ENCODE data around the gene ANKRD6. TPM values are rescaled to one million over a fixed set of nuclear protein-coding genes. Genes with fewer than 3 reads are reported as not detected.

The ANKRD6 gene
- total RNA-seq, 2 experiments from 2014 or later, result 3.3 to 4.8 TPM

- no peak overlapping the region for H3K4me3 Mint-ChIP-seq
- ChIA-PET POLR2A (no interaction called here), CTCF (interaction anchor here (0.6 kb wide), 1 partner anchor 40 kb away, joined by 3 read pairs; no protein-coding TSS in a partner anchor)
- no peaks in the 10 kb centered on the region for H3K4me1 Mint-ChIP-seq
- no peak for DNase-seq
- peaks cover 3% of the 10 kb centered on the region for H3K27me3 Mint-ChIP-seq
- H3K27ac Mint-ChIP-seq, result no peak overlapping the region
- no peaks in the 10 kb centered on the region for H3K9me3 Mint-ChIP-seq
- no peaks in the 10 kb centered on the region for H3K36me3 Mint-ChIP-seq (ENCODE audit: low read depth)
These were observed 74.0 kb downstream of the ANKRD6 start for GRCh38 chr6:89506716-89507617.

DNA sequence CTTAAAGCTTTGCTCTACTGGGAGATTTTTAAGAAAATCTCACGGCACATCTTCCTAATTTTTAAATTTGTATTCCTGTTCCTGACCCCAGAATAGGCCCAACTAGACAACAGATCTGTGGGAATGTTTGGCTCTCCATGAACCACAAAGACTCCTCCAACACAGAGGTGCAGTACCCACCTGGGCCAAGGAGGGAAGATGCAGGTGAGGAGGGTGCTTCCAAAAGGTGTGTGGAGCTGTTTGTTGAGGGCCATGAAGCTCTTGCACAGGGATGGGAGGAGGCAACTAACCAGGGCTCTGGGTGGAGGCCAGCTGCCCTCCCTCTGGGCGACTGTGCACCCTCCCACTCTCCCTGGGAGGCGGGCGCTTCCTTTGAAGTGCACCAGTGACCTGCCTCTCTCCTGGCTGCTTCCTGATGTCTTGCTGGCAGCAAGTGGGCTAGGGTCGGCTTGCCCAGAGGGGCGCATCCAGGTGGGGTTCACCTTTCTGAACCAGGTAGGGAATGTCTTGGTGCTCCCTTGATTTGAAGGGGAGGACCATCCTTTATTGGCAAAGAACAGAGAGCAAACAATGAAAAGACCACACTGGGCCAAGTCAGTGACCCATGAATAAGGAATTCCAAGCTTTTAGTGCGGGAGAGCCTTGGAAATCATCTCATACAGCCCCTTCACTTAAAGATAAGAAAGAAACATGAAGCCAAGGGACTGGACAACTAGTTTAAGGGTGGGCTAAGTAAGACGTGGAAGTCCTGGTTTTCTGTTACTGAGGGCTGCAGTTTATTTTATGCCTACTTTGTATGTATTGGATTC is 76.0 kb downstream of the ANKRD6 start:
- Mint-ChIP-seq H3K27ac (no peak overlapping the region), H3K9me3 (no peaks in the 10 kb centered on the region), H3K4me3 (no peak overlapping the region), H3K4me1 (no peaks in the 10 kb centered on the region), H3K36me3 (ENCODE audit: low read depth) (no peaks in the 10 kb centered on the region), H3K27me3 (peaks cover 3% of the 10 kb centered on the region)
- ChIA-PET CTCF (no interaction called here), POLR2A (no interaction called here)
- no peak for DNase-seq

DNA sequence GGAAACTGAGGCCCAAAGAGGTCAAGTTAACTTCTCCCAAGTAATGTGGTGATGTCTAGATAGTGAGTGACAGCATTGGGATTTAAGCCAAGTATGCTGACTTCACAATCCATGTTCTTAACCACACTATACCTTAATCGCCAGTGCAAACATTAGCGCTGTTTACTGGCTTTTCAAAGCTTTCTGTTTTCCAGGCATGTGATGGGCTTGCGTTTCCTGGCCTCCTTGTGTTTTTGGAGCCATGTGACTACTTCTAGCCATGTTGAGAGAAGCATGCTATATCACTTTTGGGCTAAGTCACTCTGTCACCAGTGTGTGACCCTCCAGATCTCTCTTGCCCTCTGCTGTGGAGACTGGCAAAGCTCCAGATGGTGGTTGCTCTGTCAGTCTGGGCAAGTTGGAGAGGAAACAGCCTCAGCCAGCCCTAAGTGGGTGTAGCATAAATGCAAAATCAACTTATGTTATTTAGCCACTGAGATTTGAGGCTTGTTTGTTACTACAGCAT is 76.9 kb downstream of the ANKRD6 start:
- Mint-ChIP-seq H3K4me1 (no peaks in the 10 kb centered on the region), H3K27ac (no peak overlapping the region), H3K4me3 (no peak overlapping the region), H3K9me3 (no peaks in the 10 kb centered on the region), H3K27me3 (peaks cover 3% of the 10 kb centered on the region), H3K36me3 (ENCODE audit: low read depth) (no peaks in the 10 kb centered on the region)
- ChIA-PET CTCF (interaction anchor here (0.6 kb wide), 1 partner anchor 43 kb away, joined by 5 read pairs; no protein-coding TSS in a partner anchor), POLR2A (no interaction called here)
- no peak for DNase-seq

GRCh38 chr6:89510393-89510792 is 77.4 kb downstream of the ANKRD6 start:
- no peak overlapping the region for H3K27ac Mint-ChIP-seq
- POLR2A ChIA-PET, result no interaction called here

DNA sequence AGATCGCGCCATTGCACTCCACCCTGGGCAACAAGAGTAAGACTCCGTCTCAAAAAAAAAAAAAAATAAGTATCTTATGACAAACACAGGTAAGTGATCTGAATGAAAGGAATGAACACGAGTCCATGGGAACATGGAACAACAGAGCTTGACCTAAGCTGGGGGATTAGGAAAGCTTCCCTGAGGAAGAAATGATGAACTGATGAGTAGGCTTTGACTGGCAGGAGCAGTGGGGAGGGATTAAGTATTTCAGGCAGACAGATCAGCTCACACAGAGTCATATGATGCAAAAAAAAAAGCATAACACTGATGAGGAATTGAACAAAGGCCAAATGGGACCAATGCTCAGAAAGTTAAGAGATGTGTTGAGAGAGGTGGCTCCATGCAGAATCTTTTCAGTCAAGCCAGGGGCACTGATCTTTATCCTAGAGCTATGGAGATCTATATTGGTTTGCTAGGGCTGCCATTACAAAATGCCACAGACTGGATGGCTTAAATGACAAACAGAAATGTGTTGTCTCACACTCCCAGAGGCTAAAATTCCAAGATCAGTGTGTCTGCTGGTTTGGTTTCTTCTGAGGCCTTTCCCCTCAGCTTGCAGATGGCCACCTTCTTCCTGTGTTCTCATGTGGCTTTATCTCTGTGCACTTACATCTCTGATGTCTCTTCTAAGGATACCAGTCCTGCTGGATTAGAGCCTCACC is 85.6 kb downstream of the ANKRD6 start:
- Mint-ChIP-seq H3K4me1 (no peaks in the 10 kb centered on the region), H3K36me3 (ENCODE audit: low read depth) (no peaks in the 10 kb centered on the region), H3K4me3 (no peak overlapping the region), H3K27me3 (no peaks in the 10 kb centered on the region), H3K9me3 (no peaks in the 10 kb centered on the region), H3K27ac (no peak overlapping the region)
- ChIA-PET CTCF (interaction anchor here (0.6 to 0.7 kb wide), 2 partner anchors 31 to 375 kb away, joined by 3 to 4 read pairs; no protein-coding TSS in a partner anchor), POLR2A (no interaction called here)
- DNase-seq, result no peak

More at GRCh38 chr6:89510393-89510792, 77.4 kb downstream of the ANKRD6 start:
- Mint-ChIP-seq H3K4me3 (no peak overlapping the region), H3K4me1 (no peaks in the 10 kb centered on the region), H3K9me3 (no peaks in the 10 kb centered on the region), H3K36me3 (ENCODE audit: low read depth) (no peaks in the 10 kb centered on the region), H3K27me3 (peaks cover 3% of the 10 kb centered on the region)
- DNase-seq, result no peak
- CTCF ChIA-PET, result interaction anchor here (0.6 kb wide), 1 partner anchor 43 kb away, joined by 5 read pairs; no protein-coding TSS in a partner anchor

DNA sequence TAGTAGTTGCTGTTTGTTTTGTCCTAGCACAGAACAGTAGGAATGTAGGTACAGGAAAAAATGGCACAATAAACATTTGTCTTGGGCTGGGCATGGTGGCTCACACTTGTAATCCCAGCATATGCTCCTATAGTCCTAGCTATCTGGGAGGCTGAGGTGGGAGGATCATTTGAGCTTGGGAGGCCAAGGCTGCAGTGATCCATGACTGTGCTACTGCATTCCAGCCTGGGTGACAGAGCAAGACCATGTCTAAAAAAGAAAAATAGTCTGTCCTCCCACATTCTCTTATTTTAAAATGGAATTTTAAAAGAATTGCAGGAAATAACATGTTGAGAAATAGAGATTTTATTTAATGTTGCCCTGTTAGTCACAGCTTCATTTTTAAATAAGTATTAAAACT is 87.8 kb downstream of the ANKRD6 start:
- ChIA-PET CTCF (no interaction called here), POLR2A (no interaction called here)
- H3K36me3 Mint-ChIP-seq (ENCODE audit: low read depth), result no peaks in the 10 kb centered on the region
- H3K4me1 Mint-ChIP-seq, result no peaks in the 10 kb centered on the region
- no peaks in the 10 kb centered on the region for H3K9me3 Mint-ChIP-seq
- no peak overlapping the region for H3K4me3 Mint-ChIP-seq
- no peak overlapping the region for H3K27ac Mint-ChIP-seq
- DNase-seq, result no peak
- H3K27me3 Mint-ChIP-seq, result no peaks in the 10 kb centered on the region

- H3K27me3 Mint-ChIP-seq, result no peaks in the 10 kb centered on the region
- peaks cover 2% of the 10 kb centered on the region for H3K4me1 Mint-ChIP-seq
- CTCF ChIA-PET, result interaction anchor here (1.6 kb wide), 1 partner anchor 13 kb away, joined by 3 read pairs; no protein-coding TSS in a partner anchor
- H3K36me3 Mint-ChIP-seq (ENCODE audit: low read depth), result no peaks in the 10 kb centered on the region
- no peak overlapping the region for H3K27ac Mint-ChIP-seq
- no peak for DNase-seq
- H3K9me3 Mint-ChIP-seq, result no peaks in the 10 kb centered on the region
- no peak overlapping the region for H3K4me3 Mint-ChIP-seq
- POLR2A ChIA-PET, result no interaction called here
These were observed 89.8 kb downstream of the ANKRD6 start for GRCh38 chr6:89522778-89523177.

DNA sequence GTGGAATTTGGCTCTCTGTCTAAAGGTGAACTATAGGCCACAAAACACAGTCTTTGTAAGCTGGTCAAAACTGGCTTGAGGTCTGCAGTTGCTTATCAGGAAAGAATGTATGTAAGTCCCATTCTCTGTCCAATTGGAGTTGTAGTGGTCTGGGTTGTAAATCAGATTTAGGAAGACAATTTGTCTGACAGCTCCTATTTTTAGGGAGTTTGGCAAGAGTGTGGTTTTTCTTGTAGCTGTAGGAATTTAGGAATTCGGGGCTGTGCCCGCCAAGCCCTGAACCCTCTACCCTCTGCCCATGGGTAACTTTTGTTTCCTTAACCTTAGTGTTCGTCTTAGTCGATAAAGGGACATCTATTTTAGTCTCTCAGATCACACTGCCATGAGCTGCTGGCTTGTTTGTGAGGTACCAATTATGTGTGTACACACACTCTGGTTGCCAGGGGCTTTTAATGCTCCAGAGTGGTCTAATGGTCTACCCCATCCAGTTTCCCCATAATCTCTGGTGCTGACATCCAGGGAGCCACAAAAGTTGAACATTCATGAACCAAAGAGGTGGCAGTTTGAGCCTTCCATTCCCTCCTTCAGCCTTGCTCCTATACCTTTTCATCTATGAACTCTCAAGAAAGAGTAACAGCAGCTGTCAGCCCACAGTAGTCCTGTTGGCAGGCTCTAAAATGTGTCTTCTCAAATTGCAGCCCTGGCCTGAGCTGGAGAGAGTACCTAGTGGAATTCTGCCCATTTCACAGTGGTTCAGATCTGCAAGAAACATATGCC is 93.0 kb downstream of the ANKRD6 start:
- no peaks in the 10 kb centered on the region for H3K27me3 Mint-ChIP-seq
- CTCF ChIA-PET, result interaction anchor here (0.5 to 0.9 kb wide), 3 partner anchors 9 to 23 kb away, joined by 3 read pairs; no protein-coding TSS in a partner anchor
- no peaks in the 10 kb centered on the region for H3K36me3 Mint-ChIP-seq (ENCODE audit: low read depth)
- no peak for DNase-seq
- no peak overlapping the region for H3K27ac Mint-ChIP-seq
- H3K9me3 Mint-ChIP-seq, result no peaks in the 10 kb centered on the region
- H3K4me1 Mint-ChIP-seq, result peaks cover 2% of the 10 kb centered on the region
- H3K4me3 Mint-ChIP-seq, result no peak overlapping the region
- POLR2A ChIA-PET, result no interaction called here

DNA sequence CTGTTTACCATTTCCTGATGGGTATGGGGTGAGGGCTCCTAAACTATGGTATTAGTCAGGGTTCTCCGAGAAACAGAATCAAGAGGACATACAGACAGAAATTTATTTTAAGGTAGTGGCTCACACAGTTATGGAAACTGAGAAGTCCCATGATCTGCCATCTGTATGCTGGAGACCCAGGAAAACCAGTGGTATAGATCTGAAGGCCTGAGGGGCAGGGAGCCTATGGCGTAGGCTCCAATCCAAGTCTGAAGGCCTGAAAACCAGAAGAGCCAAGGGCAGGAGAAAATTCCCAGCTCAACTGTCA is 93.6 kb downstream of the ANKRD6 start:
- H3K4me1 Mint-ChIP-seq, result peaks cover 2% of the 10 kb centered on the region
- no peaks in the 10 kb centered on the region for H3K36me3 Mint-ChIP-seq (ENCODE audit: low read depth)
- no peaks in the 10 kb centered on the region for H3K27me3 Mint-ChIP-seq
- POLR2A ChIA-PET, result no interaction called here
- no peak for DNase-seq
- H3K4me3 Mint-ChIP-seq, result no peak overlapping the region
- no peak overlapping the region for H3K27ac Mint-ChIP-seq
- CTCF ChIA-PET, result no interaction called here
- H3K9me3 Mint-ChIP-seq, result no peaks in the 10 kb centered on the region

DNA sequence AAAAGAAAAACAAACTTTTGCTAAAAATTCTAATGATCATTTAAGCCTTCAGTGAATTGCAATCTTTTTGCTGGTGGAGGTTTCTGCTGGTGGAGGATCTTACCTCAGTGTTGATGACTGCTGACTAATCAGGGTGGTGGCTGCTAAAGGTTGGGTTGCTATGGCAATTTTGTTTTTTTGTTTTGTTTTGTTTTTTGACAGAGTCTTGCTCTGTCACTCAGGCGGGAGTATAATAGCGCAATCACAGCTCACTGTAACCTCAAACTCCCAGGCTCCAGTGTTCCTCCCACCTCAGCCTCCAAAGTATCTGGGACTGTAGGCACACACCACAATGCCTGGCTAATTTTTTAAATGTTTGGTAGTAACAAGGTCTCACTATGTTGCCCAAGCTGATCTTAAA is 94.7 kb downstream of the ANKRD6 start:
- Mint-ChIP-seq H3K36me3 (ENCODE audit: low read depth) (no peaks in the 10 kb centered on the region), H3K27ac (no peak overlapping the region), H3K9me3 (no peaks in the 10 kb centered on the region), H3K27me3 (no peaks in the 10 kb centered on the region), H3K4me1 (peaks cover 2% of the 10 kb centered on the region), H3K4me3 (no peak overlapping the region)
- CTCF ChIA-PET, result interaction anchor here (0.6 kb wide), 1 partner anchor 107 kb away, joined by 3 read pairs; no protein-coding TSS in a partner anchor
- POLR2A ChIA-PET, result no interaction called here
- no peak for DNase-seq

- Mint-ChIP-seq H3K36me3 (ENCODE audit: low read depth) (no peaks in the 10 kb centered on the region), H3K9me3 (no peaks in the 10 kb centered on the region), H3K27me3 (peaks cover 2% of the 10 kb centered on the region), H3K4me3 (no peak overlapping the region), H3K27ac (no peak overlapping the region), H3K4me1 (peaks cover 2% of the 10 kb centered on the region)
- ChIA-PET POLR2A (no interaction called here), CTCF (interaction anchor here (0.6 kb wide), 1 partner anchor 137 kb away, joined by 4 read pairs; no protein-coding TSS in a partner anchor)
- no peak for DNase-seq
These were observed 95.9 kb downstream of the ANKRD6 start for GRCh38 chr6:89528866-89529265.

- Mint-ChIP-seq H3K27me3 (peaks cover 2% of the 10 kb centered on the region), H3K36me3 (ENCODE audit: low read depth) (no peaks in the 10 kb centered on the region), H3K4me1 (peaks cover 2% of the 10 kb centered on the region), H3K27ac (no peak overlapping the region), H3K4me3 (no peak overlapping the region), H3K9me3 (no peaks in the 10 kb centered on the region)
- CTCF ChIA-PET, result no interaction called here
- POLR2A ChIA-PET, result no interaction called here
- no peak for DNase-seq
These were observed 98.0 kb downstream of the ANKRD6 start for GRCh38 chr6:89530982-89531381.
